H9 (cell line): ENCODE measurements around the gene PLD3. TPM values are rescaled to one million over a fixed set of nuclear protein-coding genes. Genes with fewer than 3 reads are reported as not detected.

Experiments used
- DNase-seq: peaks from one replicate; pipeline ENCODE4 v3.0.0-alpha.2; 2017
- H2AFZ ChIP-seq: one replicate; pipeline ENCODE4 v1.6.1; 2013; ENCODE audit warnings: mild to moderate bottlenecking, low read length, control low read depth, moderate library complexity
- H2AK5ac ChIP-seq: 2 replicates; pipeline ENCODE4 v1.6.1; 2013; ENCODE audit warnings: low read length, control low read depth, mixed read lengths; ENCODE audit not compliant: insufficient read length
- H2BK120ac ChIP-seq: one replicate; pipeline ENCODE4 v1.6.1; 2013; ENCODE audit warnings: low read depth, mild to moderate bottlenecking, low read length, control low read depth, inconsistent platforms; ENCODE audit not compliant: poor library complexity, severe bottlenecking
- H2BK12ac ChIP-seq: 2 replicates; pipeline ENCODE4 v1.6.1; 2013; ENCODE audit warnings: low read length, control low read depth, mixed read lengths, low read depth; ENCODE audit not compliant: insufficient read length
- H2BK15ac ChIP-seq: 2 replicates; pipeline ENCODE4 v1.6.1; 2013; ENCODE audit warnings: low read depth, low read length, control low read depth
- H2BK20ac ChIP-seq: one replicate; pipeline ENCODE4 v1.6.1; 2013; ENCODE audit warnings: low read depth, mild to moderate bottlenecking, low read length, control low read depth, inconsistent platforms; ENCODE audit not compliant: poor library complexity, severe bottlenecking
- H2BK5ac ChIP-seq: 2 replicates; pipeline ENCODE4 v1.6.1; 2013; ENCODE audit warnings: low read length, control low read depth, mixed read lengths; ENCODE audit not compliant: insufficient read length
- H3K14ac ChIP-seq: 2 replicates; pipeline ENCODE4 v1.6.1; 2013; ENCODE audit warnings: low read length, control low read depth; ENCODE audit not compliant: insufficient read depth
- H3K18ac ChIP-seq: 2 replicates; pipeline ENCODE4 v1.6.1; 2013; ENCODE audit warnings: low read depth, mild to moderate bottlenecking, mixed read lengths, low read length, control low read depth; ENCODE audit not compliant: insufficient read length
- H3K23ac ChIP-seq: 2 replicates; pipeline ENCODE4 v1.6.1; 2013; ENCODE audit warnings: low read length, control low read depth, mixed read lengths, low read depth; ENCODE audit not compliant: insufficient read length
- H3K23me2 ChIP-seq: 2 replicates; pipeline ENCODE4 v1.6.1; 2013; ENCODE audit warnings: low read depth, mild to moderate bottlenecking, mixed read lengths, low read length, control low read depth; ENCODE audit not compliant: insufficient read length, poor library complexity, severe bottlenecking
- H3K27ac ChIP-seq: 2 replicates; pipeline ENCODE4 v1.5.1; 2013; ENCODE audit warnings: low read length, control low read depth, mixed read lengths, low read depth; ENCODE audit not compliant: insufficient read length
- H3K27me3 ChIP-seq: 2 replicates; pipeline ENCODE4 v1.6.1; 2013; ENCODE audit warnings: low read length, control low read depth, inconsistent platforms; ENCODE audit not compliant: insufficient read depth
- H3K4ac ChIP-seq: 2 replicates; pipeline ENCODE4 v1.6.1; 2013; ENCODE audit warnings: low read depth, mild to moderate bottlenecking, control low read depth, inconsistent platforms, low read length, moderate library complexity
- H3K4me1 ChIP-seq: 2 replicates; pipeline ENCODE4 v1.6.1; 2013; ENCODE audit warnings: low read length, control low read depth, inconsistent platforms; ENCODE audit not compliant: insufficient read depth
- H3K4me2 ChIP-seq: 2 replicates; pipeline ENCODE4 v1.6.1; 2013; ENCODE audit warnings: low read length, control low read depth, mixed read lengths; ENCODE audit not compliant: insufficient read length, insufficient read depth
- H3K56ac ChIP-seq: 2 replicates; pipeline ENCODE4 v1.6.1; 2013; ENCODE audit warnings: low read depth, mild to moderate bottlenecking, mixed read lengths, low read length, control low read depth; ENCODE audit not compliant: insufficient read length
- H3K79me1 ChIP-seq: 2 replicates; pipeline ENCODE4 v1.6.1; 2013; ENCODE audit warnings: low read depth, mild to moderate bottlenecking, moderate library complexity, low read length, control low read depth, inconsistent platforms; ENCODE audit not compliant: insufficient read depth, poor library complexity, severe bottlenecking
- H3K79me2 ChIP-seq: 2 replicates; pipeline ENCODE4 v1.6.1; 2013; ENCODE audit warnings: low read length, control low read depth, inconsistent platforms; ENCODE audit not compliant: insufficient read depth
- H3K9ac ChIP-seq: 2 replicates; pipeline ENCODE4 v1.6.1; 2013; ENCODE audit warnings: low read length, control low read depth, mixed read lengths; ENCODE audit not compliant: insufficient read length; ENCODE audit errors: extremely low read depth
- H3K9me3 ChIP-seq: one replicate; pipeline ENCODE4 v1.6.1; 2013; ENCODE audit warnings: low read depth, low read length, inconsistent platforms; ENCODE audit not compliant: control insufficient read depth
- H3T11ph ChIP-seq: one replicate; pipeline ENCODE4 v1.6.1; 2013; ENCODE audit warnings: mild to moderate bottlenecking, low read length, control low read depth, inconsistent platforms
- H4K20me1 ChIP-seq: one replicate; pipeline ENCODE4 v1.6.1; 2013; ENCODE audit not compliant: control insufficient read depth, insufficient read length, insufficient read depth
- H4K5ac ChIP-seq: 2 replicates; pipeline ENCODE4 v1.6.1; 2013; ENCODE audit warnings: low read depth, mild to moderate bottlenecking, mixed read lengths, low read length, control low read depth; ENCODE audit not compliant: insufficient read length
- H4K8ac ChIP-seq: replicated peaks from 2 replicates; pipeline ENCODE4 v1.6.1; 2013; ENCODE audit warnings: low read length, control low read depth, mixed read lengths, low read depth; ENCODE audit not compliant: insufficient read length
- H4K91ac ChIP-seq: 2 replicates; pipeline ENCODE4 v1.6.1; 2013; ENCODE audit warnings: low read depth, mild to moderate bottlenecking, moderate library complexity, mixed read lengths, low read length, control low read depth; ENCODE audit not compliant: insufficient read length
- H3K27ac Mint-ChIP-seq, 3 experiments: 2 replicates in 2 of 3; 3 replicates in 1 of 3; pipeline ENCODE4 v1.8.0; 2020 to 2021; ENCODE audit warnings: mixed read lengths in 3 of 3, mild to moderate bottlenecking in 1 of 3, moderate library complexity in 1 of 3
- H3K27me3 Mint-ChIP-seq: 2 replicates; pipeline ENCODE4 v1.8.0; 2021; ENCODE audit warnings: low read depth, mild to moderate bottlenecking, moderate library complexity, mixed read lengths
- H3K36me3 Mint-ChIP-seq, 3 experiments: 2 replicates in 2 of 3; 3 replicates in 1 of 3; pipeline ENCODE4 v1.8.0; 2020 to 2021; ENCODE audit warnings: low read depth in 3 of 3, mixed read lengths in 3 of 3; ENCODE audit not compliant: insufficient read depth in 1 of 3
- H3K4me1 Mint-ChIP-seq, 2 experiments: 2 replicates each; pipeline ENCODE4 v1.8.0; 2020; ENCODE audit warnings: mixed read lengths in 2 of 2
- H3K4me3 Mint-ChIP-seq, 2 experiments: 2 replicates in 1 of 2; 3 replicates in 1 of 2; pipeline ENCODE4 v1.8.0; 2020 to 2021; ENCODE audit warnings: mild to moderate bottlenecking in 2 of 2, mixed read lengths in 2 of 2, moderate library complexity in 1 of 2
- H3K9me3 Mint-ChIP-seq, 2 experiments: 2 replicates in 1 of 2; 3 replicates in 1 of 2; pipeline ENCODE4 v1.8.0; 2020; ENCODE audit warnings: mild to moderate bottlenecking in 2 of 2, mixed read lengths in 2 of 2, moderate library complexity in 1 of 2
- whole genome bisulfite sequencing: extraction: QIAGEN DNeasy Blood & Tissue Kit; methylation state at CpG from one replicate; pipeline ENCODE4 v1.1.7; 2013; ENCODE audit warnings: missing lambda C conversion rate, low lambda C conversion rate, mixed read lengths; ENCODE audit not compliant: insufficient read length; ENCODE audit errors: extremely low coverage; 5-methylcytosine and 5-hydroxymethylcytosine counted together
- total RNA-seq: library from RNA; stranded (reverse); gene quantifications from 2 replicates; pipeline ENCODE4 v1.2.1, GENCODE V29; 2021
- TF ChIP-seq, protein P1 (sequence below): fragments of 200-600 bp; sonication (generic); conservative IDR thresholded peaks from 3 replicates; pipeline ENCODE4 v1.8.0; 2021; ENCODE audit warnings: antibody characterized with exemption, mild to moderate bottlenecking

The PLD3 gene
- total RNA-seq, 1 experiment from 2014 or later: 194 TPM

DNA sequence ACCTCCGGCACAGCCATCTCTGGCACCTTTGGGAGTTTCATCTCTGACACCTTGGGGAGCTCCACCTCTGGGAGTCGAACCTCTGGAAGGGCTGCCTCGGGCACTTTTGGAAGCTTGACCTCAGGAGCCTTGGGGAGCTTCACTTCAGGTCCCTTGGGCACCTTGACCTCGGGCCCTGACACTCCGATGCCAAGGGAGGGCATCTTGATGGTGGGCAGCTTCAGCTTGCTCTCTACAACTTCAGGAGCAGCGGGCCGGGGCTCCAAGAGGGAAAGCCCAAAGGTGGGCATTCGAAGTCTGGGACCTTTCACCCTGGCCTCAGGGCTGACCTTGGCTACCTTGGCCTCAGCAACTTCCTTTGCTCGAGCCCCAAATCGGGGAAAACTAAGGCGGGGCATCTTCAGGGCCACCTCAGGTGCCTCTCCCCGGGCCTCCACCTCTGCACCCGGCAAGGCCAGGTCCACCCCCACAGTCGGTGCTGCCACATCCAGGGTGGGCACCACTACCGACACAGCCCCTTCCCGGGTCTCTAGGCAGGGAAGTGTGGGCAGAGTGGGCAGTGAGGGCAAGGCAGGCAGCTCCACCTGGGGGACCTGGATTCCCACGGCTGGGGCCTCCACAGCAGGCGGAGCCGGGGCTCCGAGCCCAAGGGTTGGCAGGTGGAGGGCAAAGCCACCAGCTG lies 48.5 kb downstream of the PLD3 start:
- H3K27ac Mint-ChIP-seq: no peak overlapping the region
- no peaks in the 10 kb centered on the region for H4K20me1 ChIP-seq
- H3K79me1 ChIP-seq: no peaks in the 10 kb centered on the region

More for the DNA sequence above, 48.5 kb downstream of the PLD3 start:
- peaks cover 11 to 18% of the 10 kb centered on the region in 2 experiments for H3K4me1 Mint-ChIP-seq
- Histone ChIP-seq H3K9me3 (no peaks in the 10 kb centered on the region), H2BK120ac (no peak overlapping the region), H2BK20ac (no peak overlapping the region), H3K23ac (no peak overlapping the region), H3K4ac (no peak overlapping the region), H3K9ac (no peak overlapping the region), H2BK5ac (no peak overlapping the region), H2BK15ac (no peak overlapping the region), H3T11ph (no peak overlapping the region), H3K14ac (no peak overlapping the region), H2AFZ (no peak overlapping the region), H3K18ac (no peak overlapping the region), H2AK5ac (no peak overlapping the region), H3K79me2 (no peaks in the 10 kb centered on the region), H4K8ac (no peak overlapping the region), H2BK12ac (no peak overlapping the region), H3K27ac (no peak overlapping the region), H4K5ac (no peak overlapping the region), H3K23me2 (peaks cover 7% of the 10 kb centered on the region), H3K56ac (no peak overlapping the region), H3K4me2 (no peak overlapping the region), H3K4me1 (no peaks in the 10 kb centered on the region), H3K27me3 (no peaks in the 10 kb centered on the region; the same call in 1 of the 2 replicates), H4K91ac (no peak overlapping the region)
- H3K4me3 Mint-ChIP-seq: no peak overlapping the region
- H3K9me3 Mint-ChIP-seq: no peaks in the 10 kb centered on the region
- no peaks in the 10 kb centered on the region; a peak in 1 of 7 replicates for H3K36me3 Mint-ChIP-seq
- WGBS: no CpG with 5 or more reads among the region's 20 CpGs
- peaks cover 19% of the 10 kb centered on the region for H3K27me3 Mint-ChIP-seq
- no peak for DNase-seq
- TF ChIP-seq, protein P1, sequence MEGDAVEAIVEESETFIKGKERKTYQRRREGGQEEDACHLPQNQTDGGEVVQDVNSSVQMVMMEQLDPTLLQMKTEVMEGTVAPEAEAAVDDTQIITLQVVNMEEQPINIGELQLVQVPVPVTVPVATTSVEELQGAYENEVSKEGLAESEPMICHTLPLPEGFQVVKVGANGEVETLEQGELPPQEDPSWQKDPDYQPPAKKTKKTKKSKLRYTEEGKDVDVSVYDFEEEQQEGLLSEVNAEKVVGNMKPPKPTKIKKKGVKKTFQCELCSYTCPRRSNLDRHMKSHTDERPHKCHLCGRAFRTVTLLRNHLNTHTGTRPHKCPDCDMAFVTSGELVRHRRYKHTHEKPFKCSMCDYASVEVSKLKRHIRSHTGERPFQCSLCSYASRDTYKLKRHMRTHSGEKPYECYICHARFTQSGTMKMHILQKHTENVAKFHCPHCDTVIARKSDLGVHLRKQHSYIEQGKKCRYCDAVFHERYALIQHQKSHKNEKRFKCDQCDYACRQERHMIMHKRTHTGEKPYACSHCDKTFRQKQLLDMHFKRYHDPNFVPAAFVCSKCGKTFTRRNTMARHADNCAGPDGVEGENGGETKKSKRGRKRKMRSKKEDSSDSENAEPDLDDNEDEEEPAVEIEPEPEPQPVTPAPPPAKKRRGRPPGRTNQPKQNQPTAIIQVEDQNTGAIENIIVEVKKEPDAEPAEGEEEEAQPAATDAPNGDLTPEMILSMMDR: no peak
